Neuronal stem cell (in vitro differentiated cells): ENCODE results near the gene RIC1.

Experiments
- DNase-seq: peaks from one replicate; pipeline ENCODE4 v3.0.0-alpha.2; 2013; ENCODE audit warnings: low spot score
- H2AFZ ChIP-seq: one replicate; pipeline ENCODE4 v1.6.1; 2013; ENCODE audit warnings: mild to moderate bottlenecking, low read length, inconsistent platforms
- H2AK5ac ChIP-seq: 2 replicates; pipeline ENCODE4 v1.6.1; 2013; ENCODE audit warnings: low read depth, mild to moderate bottlenecking, inconsistent platforms, low read length, moderate library complexity, mixed read lengths
- H2BK120ac ChIP-seq: 2 replicates; pipeline ENCODE4 v1.6.1; 2013; ENCODE audit warnings: low read depth, mild to moderate bottlenecking, inconsistent platforms, low read length, moderate library complexity, mixed read lengths
- H2BK12ac ChIP-seq: one replicate; pipeline ENCODE4 v1.6.1; 2013; ENCODE audit warnings: low read length, inconsistent platforms
- H2BK15ac ChIP-seq: 2 replicates; pipeline ENCODE4 v1.6.1; 2013; ENCODE audit warnings: mild to moderate bottlenecking, low read length, inconsistent platforms, mixed read lengths
- H2BK5ac ChIP-seq: one replicate; pipeline ENCODE4 v1.6.1; 2013; ENCODE audit warnings: inconsistent platforms, mild to moderate bottlenecking, low read length, moderate library complexity
- H3K14ac ChIP-seq: one replicate; pipeline ENCODE4 v1.6.1; 2013; ENCODE audit warnings: low read length, inconsistent platforms
- H3K18ac ChIP-seq: 2 replicates; pipeline ENCODE4 v1.6.1; 2013; ENCODE audit warnings: low read length, inconsistent platforms
- H3K23ac ChIP-seq: 2 replicates; pipeline ENCODE4 v1.6.1; 2013; ENCODE audit warnings: low read depth, mild to moderate bottlenecking, mixed read lengths, low read length, inconsistent platforms; ENCODE audit not compliant: poor library complexity
- H3K27ac ChIP-seq: replicated peaks from 3 replicates; pipeline ENCODE4 v1.5.1; 2013; ENCODE audit warnings: low read length, inconsistent platforms
- H3K27me3 ChIP-seq, 3 experiments: 2 replicates each; pipeline ENCODE4 v1.6.1; 2013; ENCODE audit warnings: low read length in 3 of 3, mild to moderate bottlenecking in 2 of 3, inconsistent platforms in 1 of 3, low read depth in 1 of 3, mixed read lengths in 1 of 3, moderate library complexity in 1 of 3; ENCODE audit not compliant: control insufficient read depth in 3 of 3, insufficient read depth in 3 of 3
- H3K36me3 ChIP-seq, 2 donors: replicated peaks in 1 of 2; 2 replicates each; pipeline ENCODE4 v1.6.1; 2013; ENCODE audit warnings: low read length in 2 of 2; ENCODE audit not compliant: control insufficient read depth in 2 of 2, insufficient read depth in 2 of 2
- H3K4ac ChIP-seq: 2 replicates; pipeline ENCODE4 v1.6.1; 2013; ENCODE audit warnings: inconsistent platforms, mild to moderate bottlenecking, low read length, moderate library complexity
- H3K4me1 ChIP-seq, 2 donors: 1 replicate in 1 of 2; 2 replicates in 1 of 2; pipeline ENCODE4 v1.6.1; 2013; ENCODE audit warnings: low read length in 2 of 2, low read depth in 1 of 2; ENCODE audit not compliant: control insufficient read depth in 2 of 2, insufficient read depth in 1 of 2
- H3K4me2 ChIP-seq: one replicate; pipeline ENCODE4 v1.6.1; 2013; ENCODE audit warnings: mild to moderate bottlenecking, low read length, inconsistent platforms; ENCODE audit not compliant: insufficient read depth, poor library complexity, severe bottlenecking
- H3K4me3 ChIP-seq, 2 donors: 2 replicates each; pipeline ENCODE4 v1.5.1; 2013; ENCODE audit warnings: low read length in 2 of 2, mild to moderate bottlenecking in 2 of 2, inconsistent platforms in 1 of 2, moderate library complexity in 1 of 2
- H3K79me1 ChIP-seq: one replicate; pipeline ENCODE4 v1.6.1; 2013; ENCODE audit warnings: low read depth, mild to moderate bottlenecking, inconsistent platforms, low read length, moderate library complexity
- H3K9ac ChIP-seq: one replicate; pipeline ENCODE4 v1.6.1; 2013; ENCODE audit warnings: mild to moderate bottlenecking, low read depth, low read length, inconsistent platforms; ENCODE audit not compliant: poor library complexity
- H3K9me3 ChIP-seq, 2 donors: replicated peaks in 1 of 2; 2 replicates each; pipeline versions ENCODE3 to v1.6.1; 2013; ENCODE audit warnings: low read length in 2 of 2, mild to moderate bottlenecking in 2 of 2, inconsistent platforms in 1 of 2, low read depth in 1 of 2, mixed read lengths in 1 of 2, moderate library complexity in 1 of 2; ENCODE audit not compliant: control insufficient read depth in 2 of 2, insufficient read depth in 1 of 2
- H4K8ac ChIP-seq: one replicate; pipeline ENCODE4 v1.6.1; 2013; ENCODE audit warnings: low read depth, mild to moderate bottlenecking, inconsistent platforms, low read length, moderate library complexity
- H4K91ac ChIP-seq: one replicate; pipeline ENCODE4 v1.6.1; 2013; ENCODE audit warnings: low read length, low read depth, mild to moderate bottlenecking, inconsistent platforms; ENCODE audit not compliant: poor library complexity
- WGBS, 2 donors: extraction: QIAGEN DNeasy Blood & Tissue Kit; methylation state at CpG; one replicate each; pipeline ENCODE4 v1.1.7; 2013; ENCODE audit warnings: missing lambda C conversion rate in 2 of 2, mixed read lengths in 1 of 2; ENCODE audit not compliant: insufficient read length in 2 of 2, insufficient replicate concordance in 1 of 2; ENCODE audit errors: extremely low coverage in 2 of 2; 5-methylcytosine and 5-hydroxymethylcytosine counted together

RIC1 gene

DNA sequence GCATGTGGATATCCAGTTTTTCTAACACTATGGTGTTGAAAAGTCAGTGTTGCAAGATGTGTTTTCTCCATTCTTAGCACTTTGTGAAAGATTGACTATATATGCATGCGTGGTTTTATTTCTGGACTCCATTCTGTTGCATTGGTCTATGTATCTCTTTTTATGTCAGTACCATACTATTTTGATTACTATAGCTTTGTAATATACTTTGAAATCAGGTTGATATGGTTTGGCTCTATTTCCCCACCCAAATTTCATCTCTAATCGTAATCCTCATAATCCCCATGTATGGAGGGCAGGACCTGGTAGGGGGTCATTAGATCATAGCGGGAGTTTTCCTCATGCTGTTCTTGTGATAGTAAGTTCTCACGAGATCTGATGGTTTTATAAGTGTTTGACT lies 6.5 kb downstream of the RIC1 start:
- DNase-seq, result no peak
- peaks cover 2% of the 10 kb centered on the region for H3K79me1 ChIP-seq
- no peak overlapping the region for H3K14ac ChIP-seq
- H2BK12ac ChIP-seq, result no peak overlapping the region
- H3K9me3 ChIP-seq, result peaks cover 2 to 32% of the 10 kb centered on the region in 2 donors
- H3K4ac ChIP-seq, result no peak overlapping the region
- H3K18ac ChIP-seq, result no peak overlapping the region
- no peak overlapping the region for H2BK15ac ChIP-seq
- no peak overlapping the region for H2BK120ac ChIP-seq
- H4K91ac ChIP-seq, result no peak overlapping the region
- H3K27me3 ChIP-seq, result no peaks in the 10 kb centered on the region
- no peak overlapping the region for H3K27ac ChIP-seq
- no peak overlapping the region for H3K4me3 ChIP-seq
- H3K23ac ChIP-seq, result no peak overlapping the region
- H3K4me1 ChIP-seq, result peaks cover 0 to 3% of the 10 kb centered on the region in 2 donors
- no peak overlapping the region for H3K4me2 ChIP-seq
- H3K9ac ChIP-seq, result no peak overlapping the region
- no peaks in the 10 kb centered on the region for H3K36me3 ChIP-seq
- no CpG with 5 or more reads among the region's 4 CpGs for WGBS, 2 donors
- no peak overlapping the region for H2AFZ ChIP-seq
- H2AK5ac ChIP-seq, result no peak overlapping the region
- H4K8ac ChIP-seq, result no peak overlapping the region
- no peak overlapping the region for H2BK5ac ChIP-seq

DNA sequence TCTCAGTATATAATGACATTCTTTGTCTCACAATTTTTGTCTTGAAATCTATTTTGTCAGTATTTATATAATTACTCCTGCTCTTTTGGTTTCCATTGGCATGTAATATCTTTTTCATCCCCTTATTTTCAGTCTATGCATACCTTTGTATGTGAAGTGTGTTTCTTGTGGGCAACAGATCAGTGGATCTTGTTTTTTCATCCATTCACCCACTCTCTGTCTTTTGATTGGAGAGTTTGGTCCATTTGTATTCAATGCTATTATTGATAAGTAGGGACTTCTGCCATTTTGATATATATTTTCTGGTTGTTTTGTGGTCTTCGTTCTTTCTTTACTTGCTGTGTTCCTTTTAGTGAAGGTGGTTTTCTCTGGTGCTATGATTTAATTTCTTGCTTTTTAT lies 10.9 kb downstream of the RIC1 start:
- H3K4me1 ChIP-seq, result no peaks in the 10 kb centered on the region
- no peaks in the 10 kb centered on the region for H3K27me3 ChIP-seq
- no peak overlapping the region for H4K8ac ChIP-seq
- H3K14ac ChIP-seq, result no peak overlapping the region
- no peak overlapping the region for H2BK12ac ChIP-seq
- peaks cover 6% of the 10 kb centered on the region for H3K79me1 ChIP-seq
- no peaks in the 10 kb centered on the region for H3K36me3 ChIP-seq
- no peak overlapping the region for H3K4ac ChIP-seq
- DNase-seq, result no peak
- no peak overlapping the region for H3K9ac ChIP-seq
- no peak overlapping the region for H2AK5ac ChIP-seq
- H4K91ac ChIP-seq, result no peak overlapping the region
- H3K27ac ChIP-seq, result no peak overlapping the region
- no peak overlapping the region for H2BK15ac ChIP-seq
- H2BK120ac ChIP-seq, result no peak overlapping the region
- H3K4me3 ChIP-seq, result no peak overlapping the region
- H3K23ac ChIP-seq, result no peak overlapping the region
- H3K18ac ChIP-seq, result no peak overlapping the region
- H3K4me2 ChIP-seq, result no peak overlapping the region
- WGBS, 2 donors, result no CpG with 5 or more reads among the region's 1 CpG
- H3K9me3 ChIP-seq, result peaks cover 2 to 35% of the 10 kb centered on the region in 2 donors
- H2BK5ac ChIP-seq, result no peak overlapping the region
- no peak overlapping the region for H2AFZ ChIP-seq

DNA sequence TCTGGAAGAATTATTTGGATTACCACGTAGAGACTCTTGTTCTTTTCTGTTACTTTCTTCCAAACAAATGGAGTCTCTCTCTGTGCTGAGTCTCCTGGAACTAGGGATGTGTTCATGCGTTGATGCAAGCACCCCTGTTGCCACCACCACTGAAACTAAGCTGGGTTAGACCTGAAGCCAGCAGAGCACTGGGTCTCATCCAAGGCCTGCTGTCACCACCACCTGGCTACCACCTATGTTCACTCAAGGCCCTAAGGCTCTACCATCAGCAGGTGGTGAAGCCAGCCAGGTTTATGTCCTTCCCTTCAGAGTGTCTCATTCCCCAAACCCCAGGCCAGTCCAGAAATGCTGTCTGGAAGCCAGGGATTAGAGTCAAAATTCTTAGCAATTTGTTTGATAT lies 13.3 kb downstream of the RIC1 start:
- no peak for DNase-seq
- Histone ChIP-seq H2BK15ac (no peak overlapping the region), H3K14ac (no peak overlapping the region), H4K91ac (no peak overlapping the region), H3K4me3 (no peak overlapping the region), H3K27ac (no peak overlapping the region), H3K9me3 (peaks cover 0 to 25% of the 10 kb centered on the region in 2 donors), H3K9ac (no peak overlapping the region), H2BK120ac (no peak overlapping the region), H3K36me3 (no peaks in the 10 kb centered on the region), H3K4me1 (no peaks in the 10 kb centered on the region), H2AFZ (no peak overlapping the region), H3K23ac (no peak overlapping the region), H2BK5ac (no peak overlapping the region), H3K4ac (no peak overlapping the region), H3K27me3 (no peaks in the 10 kb centered on the region), H4K8ac (no peak overlapping the region), H3K4me2 (no peak overlapping the region), H2AK5ac (no peak overlapping the region), H2BK12ac (no peak overlapping the region), H3K79me1 (peaks cover 6% of the 10 kb centered on the region), H3K18ac (no peak overlapping the region)
- WGBS, 2 donors, result no CpG with 5 or more reads among the region's 2 CpGs

DNA sequence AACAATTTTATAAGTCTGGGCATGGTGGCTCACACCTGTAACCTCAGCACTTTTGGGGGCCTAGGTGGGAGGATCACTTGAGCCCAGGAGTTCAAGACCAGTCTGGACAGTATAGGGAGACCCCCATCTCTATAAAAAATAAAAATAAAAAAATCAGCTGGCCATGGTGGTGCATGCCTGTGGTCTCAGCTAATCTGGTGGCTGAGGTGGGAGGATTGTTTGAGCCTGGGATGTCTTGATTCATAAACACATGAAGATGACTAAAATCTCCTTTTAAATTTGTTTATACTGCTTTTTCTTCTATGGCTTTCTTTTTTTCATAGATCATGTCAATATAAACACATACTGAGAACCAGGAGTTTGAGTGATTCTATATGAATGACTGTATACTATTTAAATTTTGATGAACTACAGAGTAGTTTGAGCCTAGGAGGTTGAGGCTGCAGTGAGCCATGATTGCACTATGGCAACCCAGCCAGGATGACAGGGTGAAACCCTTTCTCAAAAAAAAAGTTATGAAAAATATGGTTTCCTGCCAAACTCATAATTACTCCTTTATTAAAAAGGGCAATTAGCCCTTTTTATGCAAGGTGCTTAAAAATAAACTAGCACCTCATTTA lies 14.2 kb downstream of the RIC1 start:
- H3K4me2 ChIP-seq, result no peak overlapping the region
- no peak overlapping the region for H2BK12ac ChIP-seq
- no peak overlapping the region for H3K27ac ChIP-seq
- no peak for DNase-seq
- no peak overlapping the region for H4K91ac ChIP-seq
- no peak overlapping the region for H3K4ac ChIP-seq
- H3K4me3 ChIP-seq, result no peak overlapping the region
- no peak overlapping the region for H3K18ac ChIP-seq
- no peak overlapping the region for H2AFZ ChIP-seq
- no peaks in the 10 kb centered on the region for H3K27me3 ChIP-seq
- H3K9ac ChIP-seq, result no peak overlapping the region
- no peak overlapping the region for H2BK120ac ChIP-seq
- no peak overlapping the region for H4K8ac ChIP-seq
- peaks cover 6% of the 10 kb centered on the region for H3K79me1 ChIP-seq
- H3K9me3 ChIP-seq, result peaks cover 0 to 18% of the 10 kb centered on the region in 2 donors
- no peaks in the 10 kb centered on the region for H3K36me3 ChIP-seq
- no peak overlapping the region for H2AK5ac ChIP-seq
- H3K4me1 ChIP-seq, result no peaks in the 10 kb centered on the region
- H3K14ac ChIP-seq, result no peak overlapping the region
- H2BK15ac ChIP-seq, result no peak overlapping the region
- no peak overlapping the region for H3K23ac ChIP-seq
- no peak overlapping the region for H2BK5ac ChIP-seq
